ENCODE data around the gene SPATA25.

The SPATA25 gene

DNA sequence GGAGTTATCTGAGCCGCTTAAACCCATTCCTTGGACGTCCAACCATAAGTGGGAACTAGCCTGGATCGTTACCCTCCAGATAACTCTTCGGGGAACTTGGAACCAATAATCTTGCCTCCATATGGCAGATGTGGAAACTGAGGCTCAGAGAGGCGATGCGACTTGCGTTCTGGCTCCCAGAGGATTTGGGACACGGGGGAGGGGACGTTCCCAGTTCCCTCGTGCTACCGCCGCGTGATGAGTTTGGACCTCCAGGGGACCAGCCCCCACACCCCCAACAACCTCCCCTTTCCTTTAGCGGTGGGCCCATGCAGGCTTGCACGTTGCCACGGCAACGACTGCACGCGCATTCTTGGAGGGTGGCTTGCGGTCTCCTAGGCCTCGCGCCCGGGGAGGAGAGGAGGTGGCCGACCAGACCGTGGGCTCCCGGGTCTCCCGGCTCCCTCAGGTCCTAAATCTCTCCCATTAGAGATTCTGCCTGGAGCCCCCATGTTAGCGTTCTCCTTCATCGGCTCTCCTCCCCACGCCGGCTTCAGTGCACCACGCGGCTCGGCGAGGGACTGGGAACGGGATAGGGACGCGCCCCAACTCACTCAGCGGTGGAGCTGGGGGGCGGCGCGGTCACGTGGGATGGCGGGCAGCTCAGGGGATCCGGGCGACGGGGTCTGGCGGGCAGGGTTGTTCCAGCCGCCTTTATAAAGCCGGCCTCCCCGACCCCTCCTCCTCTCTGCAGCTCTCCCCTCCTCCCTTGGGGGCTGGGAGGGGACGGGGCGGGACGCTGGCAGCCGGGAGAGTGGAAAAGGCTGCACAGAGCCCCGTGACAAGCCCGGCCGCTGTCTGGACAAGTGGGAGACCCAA lies 24.3 kb upstream of the SPATA25 start, which contains the start of gene PLTP:
TSS of gene PLTP (minus strand) at position 670 of the 858 bp plus-strand sequence. CDS start 703 bp downstream, outside the sequence.
- H3K36me3 ChIP-seq (ENCODE audit: insufficient read depth, low read depth, low read length) = peaks cover 29% of the 10 kb centered on the region
- no peaks in the 10 kb centered on the region for H3K9me3 ChIP-seq (ENCODE audit: insufficient read depth, low read depth, low read length)
- H3K4me1 ChIP-seq (ENCODE audit: insufficient read depth, low read length) = peaks cover 3% of the 10 kb centered on the region; the same call in 1 of the 2 replicates
- H3K9ac ChIP-seq (ENCODE audit: low read depth, low read length) = peak within 1 kb of the TSS; percentile 66; the same call in 1 of the 2 replicates
- peak within 1 kb of the TSS; percentile 73 for H3K4me3 ChIP-seq (ENCODE audit: low read length)
- no peak within 1 kb of the TSS for H3K27ac ChIP-seq (ENCODE audit: low read length)
- H3K27me3 ChIP-seq (ENCODE audit: insufficient read depth, low read length) = no peaks in the 10 kb centered on the region

DNA sequence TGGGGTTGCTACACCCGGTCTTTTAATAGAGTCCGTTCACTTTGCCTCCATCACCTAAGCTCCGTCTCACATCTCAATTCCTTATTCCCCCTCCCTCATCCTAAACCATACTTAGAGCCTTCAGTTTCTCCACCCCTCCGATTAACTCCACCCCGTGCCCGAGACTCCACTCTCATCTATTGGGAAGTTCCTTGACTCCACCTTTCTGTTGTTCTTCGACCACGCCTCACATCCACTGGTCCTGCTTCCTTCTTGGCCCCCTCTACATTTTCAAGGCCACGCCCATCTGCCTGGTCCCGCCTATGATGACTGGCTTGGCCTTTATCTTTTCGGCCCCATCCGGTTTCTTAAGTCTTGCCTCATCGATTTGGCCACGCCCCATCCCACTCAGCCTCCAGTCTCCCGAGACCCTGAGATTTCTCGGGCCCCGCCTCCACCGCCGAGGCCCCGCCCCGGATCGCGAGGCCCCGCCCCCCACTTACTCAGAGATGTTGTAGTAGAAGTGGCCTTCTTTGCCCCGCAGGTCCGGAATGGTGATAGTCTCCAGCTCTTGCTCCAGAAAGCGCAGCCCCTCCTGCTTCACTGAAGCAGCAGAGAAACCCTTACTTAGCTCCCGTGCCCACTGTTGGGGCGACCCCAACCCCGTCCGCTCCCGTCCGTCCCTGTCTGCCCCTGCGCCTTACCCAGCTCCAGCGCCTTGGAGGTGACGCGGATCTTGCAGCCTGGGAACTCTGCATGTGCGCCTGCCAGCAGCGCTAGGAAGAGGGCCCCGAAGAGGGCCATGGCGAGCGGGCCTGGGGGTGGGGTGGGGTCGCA lies 23.5 kb upstream of the SPATA25 start:
- peak overlapping the region; percentile 73 for H3K4me3 ChIP-seq (ENCODE audit: low read length)
- H3K27me3 ChIP-seq (ENCODE audit: insufficient read depth, low read length) = no peaks in the 10 kb centered on the region
- peaks cover 35% of the 10 kb centered on the region for H3K36me3 ChIP-seq (ENCODE audit: insufficient read depth, low read depth, low read length)
- H3K27ac ChIP-seq (ENCODE audit: low read length) = no peak overlapping the region
- peaks cover 3% of the 10 kb centered on the region; the same call in 1 of the 2 replicates for H3K4me1 ChIP-seq (ENCODE audit: insufficient read depth, low read length)
- H3K9ac ChIP-seq (ENCODE audit: low read depth, low read length) = peak overlapping the region; percentile 66; the same call in 1 of the 2 replicates
- no peaks in the 10 kb centered on the region for H3K9me3 ChIP-seq (ENCODE audit: insufficient read depth, low read depth, low read length)

DNA sequence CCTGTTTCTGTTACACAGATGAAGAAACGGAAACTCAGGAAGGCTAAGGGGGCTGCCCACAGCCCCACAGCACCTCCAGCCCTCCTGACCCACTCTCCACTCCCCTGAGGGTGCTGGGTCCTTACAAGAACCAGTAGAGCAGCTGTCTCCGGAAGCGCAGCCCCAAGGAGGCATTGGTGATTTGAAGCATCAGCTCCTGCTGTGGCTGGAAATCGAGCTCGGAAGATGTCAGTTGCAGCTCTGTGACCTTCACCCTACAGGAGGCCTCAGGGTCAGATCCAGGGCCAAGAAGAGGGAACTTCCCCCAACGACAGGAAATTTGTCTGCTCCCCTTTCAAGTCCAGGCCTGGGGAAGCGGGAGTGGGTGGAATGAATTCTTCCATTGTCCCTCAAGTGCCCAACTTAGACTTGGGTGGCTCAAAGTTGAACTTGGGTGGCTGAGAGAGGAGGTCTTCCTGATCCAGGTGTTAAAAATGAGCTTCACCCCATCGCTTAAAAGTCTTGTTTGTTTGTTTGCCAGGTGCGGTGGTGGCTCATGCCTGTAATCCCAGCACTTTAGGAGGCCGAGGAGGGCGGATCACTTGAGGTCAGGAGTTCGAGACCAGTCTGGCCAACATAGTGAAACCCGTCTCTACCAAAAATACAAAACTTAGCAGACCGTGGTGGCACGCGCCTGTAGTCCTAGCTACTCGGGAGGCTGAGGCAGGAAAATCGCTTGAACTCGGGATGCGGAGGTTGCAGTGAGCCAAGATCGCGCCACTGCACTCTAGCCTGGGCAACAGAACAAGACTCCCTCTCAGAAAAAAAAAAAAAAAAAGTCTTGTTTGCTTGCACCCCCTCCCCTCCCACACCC lies 22.6 kb upstream of the SPATA25 start:
- H3K4me1 ChIP-seq (ENCODE audit: insufficient read depth, low read length) = peaks cover 3% of the 10 kb centered on the region; the same call in 1 of the 2 replicates
- H3K27me3 ChIP-seq (ENCODE audit: insufficient read depth, low read length) = no peaks in the 10 kb centered on the region
- no peak overlapping the region for H3K27ac ChIP-seq (ENCODE audit: low read length)
- no peak overlapping the region for H3K9ac ChIP-seq (ENCODE audit: low read depth, low read length)
- peak overlapping the region; percentile 51; the same call in 1 of the 2 replicates for H3K4me3 ChIP-seq (ENCODE audit: low read length)
- no peaks in the 10 kb centered on the region for H3K9me3 ChIP-seq (ENCODE audit: insufficient read depth, low read depth, low read length)
- peaks cover 43% of the 10 kb centered on the region for H3K36me3 ChIP-seq (ENCODE audit: insufficient read depth, low read depth, low read length)

DNA sequence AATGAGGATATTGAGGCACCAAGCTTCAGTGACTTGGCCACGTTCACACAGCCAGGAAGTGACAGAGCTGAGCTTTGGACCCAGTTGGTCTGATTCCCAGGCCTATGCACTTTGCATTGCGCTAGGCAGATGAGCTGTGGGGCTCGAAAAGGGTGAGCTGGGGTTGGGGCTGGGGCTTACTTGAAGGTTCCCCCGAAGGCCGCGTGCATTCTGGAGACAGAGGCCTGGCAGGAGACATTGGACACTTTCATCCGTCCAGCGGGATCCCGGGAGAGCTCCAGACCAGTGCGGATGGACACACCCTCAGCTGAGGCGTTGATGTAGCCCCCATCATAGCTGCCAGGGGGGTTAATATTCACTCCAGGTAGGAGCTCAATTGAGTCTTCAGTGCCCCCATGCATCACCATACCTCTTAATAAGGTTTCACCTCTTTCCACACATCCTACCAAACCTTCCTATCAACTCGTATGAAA lies 21.9 kb upstream of the SPATA25 start:
- no peaks in the 10 kb centered on the region for H3K9me3 ChIP-seq (ENCODE audit: insufficient read depth, low read depth, low read length)
- H3K27me3 ChIP-seq (ENCODE audit: insufficient read depth, low read length) = no peaks in the 10 kb centered on the region
- H3K27ac ChIP-seq (ENCODE audit: low read length) = no peak overlapping the region
- H3K9ac ChIP-seq (ENCODE audit: low read depth, low read length) = no peak overlapping the region
- H3K4me3 ChIP-seq (ENCODE audit: low read length) = no peak overlapping the region
- H3K36me3 ChIP-seq (ENCODE audit: insufficient read depth, low read depth, low read length) = peaks cover 50% of the 10 kb centered on the region
- H3K4me1 ChIP-seq (ENCODE audit: insufficient read depth, low read length) = peaks cover 3% of the 10 kb centered on the region; the same call in 1 of the 2 replicates

DNA sequence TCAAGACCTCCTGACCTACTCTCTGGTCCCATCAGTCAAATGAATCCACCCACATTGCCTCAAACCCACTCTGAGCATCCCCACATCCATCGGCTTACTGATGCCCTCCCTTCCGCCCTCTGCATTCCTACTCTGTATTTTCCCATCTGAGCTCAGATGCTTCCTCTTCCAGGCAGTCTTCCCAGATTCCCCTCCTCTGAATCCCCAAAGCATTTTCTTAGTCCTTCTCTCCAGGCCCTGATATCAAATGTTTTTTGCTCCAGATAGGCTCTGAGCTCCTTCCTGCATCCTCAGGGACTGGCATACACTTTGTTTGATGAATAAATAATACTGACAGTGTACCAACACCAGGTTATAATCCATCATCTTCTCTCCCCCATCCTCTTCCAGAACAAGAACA lies 20.7 kb upstream of the SPATA25 start:
- Histone ChIP-seq H3K27ac (ENCODE audit: low read length) (no peak overlapping the region), H3K9me3 (ENCODE audit: insufficient read depth, low read depth, low read length) (no peaks in the 10 kb centered on the region), H3K36me3 (ENCODE audit: insufficient read depth, low read depth, low read length) (peaks cover 63% of the 10 kb centered on the region), H3K27me3 (ENCODE audit: insufficient read depth, low read length) (no peaks in the 10 kb centered on the region), H3K4me3 (ENCODE audit: low read length) (no peak overlapping the region), H3K4me1 (ENCODE audit: insufficient read depth, low read length) (peaks cover 3% of the 10 kb centered on the region; the same call in 1 of the 2 replicates), H3K9ac (ENCODE audit: low read depth, low read length) (no peak overlapping the region)

DNA sequence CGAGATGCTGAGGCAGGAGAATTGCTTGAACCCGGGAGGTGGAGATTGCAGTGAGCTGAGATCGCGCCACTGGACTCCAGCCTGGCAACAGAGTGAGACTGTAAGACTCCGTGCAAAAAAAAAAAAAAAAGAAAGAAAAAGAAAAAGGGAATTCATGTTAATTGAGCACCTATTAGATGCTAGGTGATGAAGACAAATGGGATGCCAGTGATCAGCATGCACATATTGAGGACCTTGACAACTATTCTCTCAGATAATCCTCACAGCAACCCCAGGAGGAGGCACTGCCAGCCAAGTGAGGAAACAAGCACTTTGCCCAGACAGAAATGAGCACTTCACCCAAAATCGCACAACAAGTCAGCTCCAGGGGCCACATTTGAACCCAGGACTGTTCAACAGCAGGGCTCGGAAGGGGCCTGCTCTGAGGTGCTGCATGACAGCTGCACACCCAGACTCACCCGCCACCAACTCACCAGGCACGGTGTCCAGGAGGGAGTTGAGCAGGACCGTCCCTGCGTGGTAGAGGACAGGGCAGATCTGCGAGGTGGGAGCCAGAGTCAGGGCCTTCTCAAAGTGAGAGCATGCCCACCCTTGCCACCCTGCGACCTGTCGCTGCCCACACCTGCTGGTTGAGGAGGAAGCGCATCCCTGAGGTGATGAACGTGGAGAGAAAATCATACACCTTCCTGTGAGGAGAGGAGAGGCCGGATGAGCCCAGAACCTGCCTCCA lies 20.0 kb upstream of the SPATA25 start:
- no peaks in the 10 kb centered on the region for H3K9me3 ChIP-seq (ENCODE audit: insufficient read depth, low read depth, low read length)
- H3K27ac ChIP-seq (ENCODE audit: low read length) = no peak overlapping the region
- peaks cover 70% of the 10 kb centered on the region for H3K36me3 ChIP-seq (ENCODE audit: insufficient read depth, low read depth, low read length)
- H3K4me3 ChIP-seq (ENCODE audit: low read length) = no peak overlapping the region
- H3K4me1 ChIP-seq (ENCODE audit: insufficient read depth, low read length) = peaks cover 2% of the 10 kb centered on the region; the same call in 1 of the 2 replicates
- no peak overlapping the region for H3K9ac ChIP-seq (ENCODE audit: low read depth, low read length)
- H3K27me3 ChIP-seq (ENCODE audit: insufficient read depth, low read length) = no peaks in the 10 kb centered on the region

DNA sequence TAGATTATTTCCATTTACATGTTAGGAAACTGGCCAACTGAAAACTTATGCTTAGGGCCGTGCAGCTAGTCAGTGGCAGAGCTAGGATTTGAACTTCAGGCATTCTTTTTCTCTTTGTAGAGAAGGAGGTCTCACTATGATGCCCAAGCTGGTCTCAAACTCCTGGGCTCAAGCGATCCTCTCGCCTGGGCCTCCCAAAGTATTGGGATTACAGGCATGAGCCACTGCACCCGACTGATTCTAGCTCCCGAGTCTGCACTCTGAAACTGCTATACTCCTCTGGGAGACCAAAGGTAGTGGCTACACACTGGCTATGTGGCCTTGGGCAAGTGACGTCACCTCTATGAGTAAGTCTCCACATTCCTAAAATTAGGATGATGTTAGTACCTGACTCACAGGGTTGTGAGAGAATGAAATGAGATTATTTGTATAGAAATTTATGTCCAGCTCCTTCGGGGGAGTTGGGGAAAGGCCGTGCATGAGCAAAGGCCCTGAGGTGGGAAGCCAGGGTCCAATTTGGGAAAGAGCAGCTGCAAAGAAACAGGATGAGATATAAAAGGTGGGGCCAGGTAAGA lies 18.2 kb upstream of the SPATA25 start:
- no peak overlapping the region for H3K27ac ChIP-seq (ENCODE audit: low read length)
- peaks cover 84% of the 10 kb centered on the region for H3K36me3 ChIP-seq (ENCODE audit: insufficient read depth, low read depth, low read length)
- H3K9ac ChIP-seq (ENCODE audit: low read depth, low read length) = no peak overlapping the region
- no peaks in the 10 kb centered on the region for H3K27me3 ChIP-seq (ENCODE audit: insufficient read depth, low read length)
- H3K4me3 ChIP-seq (ENCODE audit: low read length) = no peak overlapping the region
- H3K9me3 ChIP-seq (ENCODE audit: insufficient read depth, low read depth, low read length) = no peaks in the 10 kb centered on the region
- no peaks in the 10 kb centered on the region for H3K4me1 ChIP-seq (ENCODE audit: insufficient read depth, low read length)

DNA sequence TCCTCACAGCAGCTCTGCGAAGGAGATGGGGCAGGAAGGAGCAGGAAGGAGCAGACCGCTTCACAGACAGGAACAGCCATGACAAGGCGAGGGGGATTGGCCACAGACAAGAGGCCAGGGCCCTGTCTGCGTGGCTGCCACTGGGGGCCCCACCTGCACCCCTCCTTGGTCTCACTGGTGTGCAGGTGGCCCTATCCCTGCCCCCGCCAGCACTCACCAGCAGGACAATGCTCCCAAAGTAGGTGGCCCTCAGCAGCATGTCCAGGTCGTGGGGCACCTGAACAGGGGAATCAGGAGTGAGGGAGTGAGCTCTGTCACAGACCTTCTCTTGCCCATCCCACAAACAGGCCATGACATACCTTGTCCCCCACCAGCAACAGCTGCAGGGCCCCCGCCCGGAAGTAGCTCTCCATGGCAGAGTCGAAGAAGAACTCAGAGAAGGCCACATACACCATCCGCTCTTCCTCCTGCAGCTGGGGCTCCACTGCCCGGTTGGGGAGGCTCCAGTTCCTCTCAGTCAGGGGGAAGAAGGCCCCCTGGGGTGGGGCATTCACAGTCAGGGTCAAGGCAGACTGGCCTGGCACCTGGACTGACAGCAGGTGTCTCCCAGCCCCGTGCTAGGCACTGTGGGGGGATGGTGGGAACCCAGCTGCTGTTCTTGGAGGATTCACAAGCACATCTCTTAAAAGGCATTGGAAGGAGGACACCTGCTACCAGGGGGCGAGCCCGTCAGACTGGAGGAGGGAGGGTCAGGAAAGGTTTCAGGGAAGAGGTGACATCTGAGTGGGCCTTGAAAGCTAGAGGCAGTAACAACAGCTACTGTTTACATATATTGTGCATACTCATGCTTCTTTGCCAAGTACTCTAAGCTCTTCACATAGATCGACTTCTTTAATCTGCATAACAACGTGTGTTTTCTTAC lies 17.4 kb upstream of the SPATA25 start:
- H3K27me3 ChIP-seq (ENCODE audit: insufficient read depth, low read length) = no peaks in the 10 kb centered on the region
- no peaks in the 10 kb centered on the region for H3K9me3 ChIP-seq (ENCODE audit: insufficient read depth, low read depth, low read length)
- H3K9ac ChIP-seq (ENCODE audit: low read depth, low read length) = no peak overlapping the region
- H3K4me1 ChIP-seq (ENCODE audit: insufficient read depth, low read length) = no peaks in the 10 kb centered on the region
- H3K4me3 ChIP-seq (ENCODE audit: low read length) = no peak overlapping the region
- H3K36me3 ChIP-seq (ENCODE audit: insufficient read depth, low read depth, low read length) = peaks cover 89% of the 10 kb centered on the region
- no peak overlapping the region for H3K27ac ChIP-seq (ENCODE audit: low read length)

DNA sequence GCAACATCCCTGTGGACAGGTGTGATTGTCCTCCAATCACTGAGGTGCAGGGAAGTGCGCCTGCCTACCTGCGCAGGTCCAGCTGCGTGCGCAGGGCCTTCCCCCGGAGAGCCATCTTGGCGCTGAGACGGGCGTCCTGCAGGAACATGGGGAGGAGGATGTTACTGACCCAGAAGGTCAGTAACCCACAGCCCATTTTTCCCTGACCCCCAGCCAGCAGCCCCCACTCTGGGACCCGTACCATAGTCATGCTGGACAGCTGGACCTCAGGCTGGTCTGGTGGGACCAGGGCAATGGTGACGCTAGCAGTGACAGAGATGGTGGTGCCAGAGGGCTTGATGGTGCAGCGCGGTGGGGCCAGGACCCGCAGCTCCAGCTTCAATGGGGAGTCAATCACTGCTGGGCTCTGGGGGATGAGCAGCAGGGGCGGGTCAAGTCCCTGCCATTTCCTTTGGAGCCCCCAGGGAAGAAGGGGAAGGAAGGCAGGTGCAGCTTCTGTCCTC lies 14.8 kb upstream of the SPATA25 start:
- no peaks in the 10 kb centered on the region for H3K27me3 ChIP-seq (ENCODE audit: insufficient read depth, low read length)
- H3K4me1 ChIP-seq (ENCODE audit: insufficient read depth, low read length) = no peaks in the 10 kb centered on the region
- H3K9ac ChIP-seq (ENCODE audit: low read depth, low read length) = no peak overlapping the region
- H3K36me3 ChIP-seq (ENCODE audit: insufficient read depth, low read depth, low read length) = peaks cover 88% of the 10 kb centered on the region
- no peak overlapping the region for H3K27ac ChIP-seq (ENCODE audit: low read length)
- H3K9me3 ChIP-seq (ENCODE audit: insufficient read depth, low read depth, low read length) = no peaks in the 10 kb centered on the region
- no peak overlapping the region for H3K4me3 ChIP-seq (ENCODE audit: low read length)

All from iPS-20b (cell line).